Cerebellar nuclear complex (tissue), 1 donor: ENCODE results near the gene PCDHGB2.
"Not testable (repeated sequence)": the region's sequence is repeated elsewhere in the genome, so short reads cannot be mapped to it uniquely, and the experiment has no call there.

Experiments used
- DNase-seq, 2 experiments: peaks; one replicate each; lab custom pipeline; 2025; lab: John Stamatoyannopoulos, UW

Gene PCDHGB2

DNA sequence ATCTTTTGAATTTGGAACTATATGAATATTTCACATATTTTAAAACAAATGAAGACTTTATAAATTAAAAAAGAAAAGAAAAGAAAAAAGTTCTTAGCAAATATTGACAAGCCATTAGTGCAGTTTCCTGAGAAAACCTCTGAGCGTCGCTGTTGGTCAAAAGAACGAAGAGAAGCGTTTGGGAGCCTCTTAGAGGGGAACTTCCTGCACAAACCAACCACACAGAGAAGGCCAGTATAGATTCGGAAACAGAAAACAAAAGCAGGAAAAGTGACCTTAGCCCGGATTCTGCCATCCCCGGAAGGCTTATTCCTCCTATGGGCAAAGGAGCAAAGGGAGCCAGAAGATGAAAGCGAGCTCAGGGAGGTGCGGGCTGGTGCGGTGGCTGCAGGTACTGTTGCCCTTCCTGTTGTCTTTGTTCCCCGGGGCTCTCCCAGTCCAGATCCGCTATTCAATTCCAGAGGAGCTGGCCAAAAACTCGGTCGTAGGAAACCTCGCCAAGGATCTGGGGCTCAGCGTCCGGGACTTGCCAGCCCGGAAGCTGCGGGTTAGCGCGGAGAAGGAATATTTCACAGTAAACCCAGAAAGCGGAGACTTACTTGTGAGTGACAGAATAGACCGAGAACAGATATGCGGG lies at the start of gene PCDHGB2:
PCDHGB2 (plus strand) TSS at position 205 of the 637 bp plus-strand sequence; CDS start at position 347, 142 bp downstream.
- DNase-seq = no peak

DNA sequence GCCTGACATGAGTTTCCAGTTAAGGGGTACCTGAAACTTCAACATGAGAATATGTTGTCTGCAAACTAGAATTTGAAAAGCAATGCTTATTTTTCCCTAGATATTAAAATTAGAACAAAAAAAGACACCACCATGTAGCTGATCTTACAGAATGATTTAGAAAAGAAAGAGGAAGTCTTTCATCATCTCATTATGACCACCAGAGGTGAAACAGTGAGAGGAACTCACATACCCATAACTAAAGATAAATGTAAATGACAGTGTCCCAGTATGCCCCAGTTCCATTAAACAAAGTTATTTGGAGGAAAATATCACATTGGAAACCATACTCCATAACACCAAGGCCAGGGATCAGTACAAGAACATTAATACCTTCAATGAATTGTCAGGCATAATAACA lies 46.1 kb upstream of the PCDHGB2 start:
- DNase-seq = no peak

DNA sequence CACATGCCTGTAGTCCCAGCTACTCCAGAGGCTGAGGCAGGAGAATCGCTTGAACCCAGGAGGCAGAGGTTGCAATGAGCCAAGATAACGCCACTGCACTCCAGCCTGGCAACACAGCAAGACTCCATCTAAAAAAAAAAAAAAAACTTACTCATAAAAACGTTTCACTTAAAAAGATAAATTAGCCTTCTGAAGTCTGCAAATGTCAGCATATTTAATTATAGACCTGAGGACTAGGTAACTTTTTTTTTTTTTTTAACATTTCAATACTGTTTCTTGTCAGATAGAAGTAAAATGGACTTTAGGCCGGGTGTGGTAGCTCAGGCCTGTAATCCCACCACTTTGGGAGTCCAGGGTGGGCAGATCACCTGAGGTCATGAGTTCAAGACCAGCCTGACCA lies 42.8 kb upstream of the PCDHGB2 start:
- not testable (repeated sequence) for DNase-seq

DNA sequence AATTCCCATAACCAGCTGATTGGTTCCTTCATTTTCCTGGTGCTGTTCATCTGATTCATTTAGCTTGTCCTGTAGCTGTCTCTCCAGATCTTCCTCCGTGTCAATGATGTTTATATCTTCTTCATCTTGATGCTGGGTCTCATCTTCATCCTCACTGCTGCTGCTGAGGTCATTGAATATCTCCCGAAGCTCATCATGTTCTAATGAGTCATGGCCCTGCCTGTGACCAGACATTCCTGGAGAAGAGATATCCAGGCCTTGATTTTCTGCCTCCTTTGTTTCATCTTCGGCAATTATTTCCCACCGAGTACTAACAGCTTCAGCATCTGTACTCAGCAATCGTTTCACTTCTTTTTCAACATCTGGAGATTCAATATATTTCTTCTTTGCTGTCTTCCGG lies 40.6 kb upstream of the PCDHGB2 start:
- DNase-seq = no peak

DNA sequence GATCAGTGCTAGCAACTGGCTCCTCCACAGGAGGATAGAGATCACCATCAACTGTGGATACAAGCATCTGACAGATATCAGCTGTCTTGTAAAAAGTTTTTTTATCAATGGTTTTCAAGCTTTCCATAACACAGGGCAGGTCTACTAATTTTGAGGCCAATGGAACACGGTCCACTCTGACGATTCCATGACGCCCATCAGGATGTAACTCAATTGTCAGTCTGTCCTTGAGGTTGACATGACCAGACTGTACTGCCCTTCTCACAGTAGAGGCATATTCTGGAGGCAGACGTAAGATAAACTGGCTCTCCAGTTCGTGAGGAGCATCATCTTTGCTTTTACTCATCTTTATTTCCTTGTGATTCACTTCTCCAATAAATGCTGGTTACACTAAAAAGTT lies 40.1 kb upstream of the PCDHGB2 start:
- DNase-seq = no peak

DNA sequence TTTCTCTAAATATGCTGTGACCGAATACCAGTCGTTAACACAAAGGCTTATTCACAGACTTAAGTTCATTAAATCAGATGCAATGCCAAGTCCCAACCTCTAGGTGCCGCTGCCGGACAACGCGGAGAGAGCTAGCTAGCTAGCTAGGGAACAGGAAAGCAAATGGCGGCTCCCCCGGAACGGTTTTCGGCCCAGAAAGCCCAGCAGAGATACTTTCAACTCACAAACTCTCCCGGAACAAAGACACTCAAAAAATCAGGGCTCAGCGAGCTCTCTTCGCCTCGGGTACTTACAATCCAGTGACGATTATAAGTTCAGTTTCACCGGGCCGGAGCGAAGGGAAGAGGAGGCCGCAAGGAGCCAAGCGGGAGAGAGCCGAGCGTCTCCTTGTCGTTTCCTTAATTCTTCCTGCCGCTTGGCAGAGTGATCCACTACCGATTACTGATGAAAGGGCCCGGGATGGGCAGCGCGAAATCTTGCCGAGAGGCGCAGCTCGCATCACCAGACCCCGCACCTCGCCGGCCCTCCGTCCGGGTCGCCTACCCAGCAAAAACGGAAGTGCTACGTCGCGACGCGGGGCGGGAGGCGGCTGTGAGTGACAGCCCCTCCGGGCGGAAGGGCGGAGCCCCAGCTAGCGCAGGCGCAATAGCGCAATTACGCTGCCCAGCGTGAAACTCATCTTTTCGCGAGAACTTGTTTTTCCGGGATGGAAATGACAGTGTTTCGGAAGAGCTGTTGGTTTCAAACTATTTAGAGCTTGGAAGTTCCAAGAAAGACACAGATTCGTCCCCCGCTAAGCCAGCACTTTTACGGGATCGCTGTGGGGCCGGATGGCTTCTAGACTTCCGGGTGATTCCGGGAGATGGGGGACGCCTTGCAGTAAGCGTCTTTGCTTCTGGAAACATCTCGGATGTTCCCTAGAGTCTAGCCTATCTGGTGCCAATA lies 39.3 kb upstream of the PCDHGB2 start, which contains the start of gene TAF7:
TAF7 (minus strand) TSS at position 560 of the 945 bp plus-strand sequence. CDS start 740 bp downstream, outside the sequence.
- DNase-seq = peak; percentile 13 to 51

DNA sequence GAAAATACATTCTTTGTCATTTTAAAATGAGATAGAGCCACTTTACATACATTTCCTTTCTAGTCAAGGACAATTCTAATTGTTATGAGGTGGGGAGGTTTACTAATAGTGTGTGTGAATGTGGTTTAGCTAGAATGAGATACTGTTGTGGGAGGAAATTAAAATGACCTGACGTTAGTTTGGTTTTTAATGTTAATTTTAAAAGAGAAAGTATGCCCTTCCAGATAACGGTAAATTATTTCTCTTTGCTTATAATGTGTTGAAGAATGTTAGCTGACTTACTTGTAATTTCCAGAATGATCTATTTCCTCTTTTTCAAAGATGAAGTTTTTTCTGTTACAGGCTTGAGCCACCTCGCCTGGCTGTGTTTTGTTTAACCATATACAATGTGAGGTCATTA lies 37.5 kb upstream of the PCDHGB2 start:
- DNase-seq = no peak

DNA sequence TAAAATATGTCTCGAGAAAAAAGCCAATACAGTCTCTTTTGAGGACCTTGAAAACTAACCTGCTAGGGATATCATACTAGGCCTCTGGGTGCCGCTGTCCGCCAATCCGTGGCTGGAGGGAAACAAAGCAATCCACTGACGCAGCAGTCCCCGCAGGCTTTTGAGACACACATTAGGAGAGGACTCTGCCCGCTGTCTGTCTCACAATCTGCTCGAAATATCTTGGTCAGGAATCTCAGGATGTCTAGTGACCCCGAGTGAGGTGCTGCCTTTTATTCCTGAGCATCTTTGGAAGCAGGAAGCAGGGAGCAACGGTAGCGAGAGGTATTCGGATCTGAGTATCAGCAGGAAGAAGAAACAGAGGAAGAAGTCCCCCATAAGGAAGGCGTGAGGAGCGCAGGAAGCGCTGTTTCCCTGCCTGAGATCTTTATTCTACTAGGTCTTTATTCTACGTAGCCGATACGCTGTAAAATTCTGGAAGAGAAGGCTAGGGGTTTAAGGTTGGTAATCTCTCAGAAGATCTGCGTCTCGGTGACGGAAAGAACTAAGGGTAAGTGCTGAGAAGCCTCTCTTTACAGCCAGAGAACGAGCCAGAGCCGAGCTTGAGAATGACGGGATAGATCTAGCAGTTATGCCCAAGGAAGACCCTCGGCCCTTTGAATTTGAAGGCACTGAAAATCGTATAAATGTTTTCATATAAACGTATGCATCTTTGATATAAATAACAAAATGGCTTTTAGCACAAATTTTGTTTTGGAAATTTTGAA lies 33.5 kb upstream of the PCDHGB2 start:
- DNase-seq = peak in 1 of 2 experiments; percentile 48

DNA sequence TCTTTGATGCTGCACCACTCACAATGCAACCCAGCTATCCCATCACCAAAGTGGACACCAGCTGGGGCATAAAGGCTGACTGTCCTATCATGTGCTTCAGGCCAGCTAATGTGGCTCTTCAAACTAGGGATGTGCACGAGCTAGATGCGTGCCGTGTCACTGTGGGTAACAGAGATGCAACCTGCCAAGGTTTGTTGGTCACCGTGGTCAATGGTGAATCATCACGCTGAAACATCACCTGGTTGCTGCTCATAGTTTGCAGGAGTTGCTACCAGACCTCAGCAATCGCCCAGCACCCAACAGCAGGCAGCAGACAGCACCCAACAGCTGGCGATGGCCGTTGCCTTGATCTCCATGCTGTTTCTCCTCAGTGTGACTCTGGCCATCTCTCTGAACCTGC lies 31.6 kb upstream of the PCDHGB2 start:
- DNase-seq = no peak

DNA sequence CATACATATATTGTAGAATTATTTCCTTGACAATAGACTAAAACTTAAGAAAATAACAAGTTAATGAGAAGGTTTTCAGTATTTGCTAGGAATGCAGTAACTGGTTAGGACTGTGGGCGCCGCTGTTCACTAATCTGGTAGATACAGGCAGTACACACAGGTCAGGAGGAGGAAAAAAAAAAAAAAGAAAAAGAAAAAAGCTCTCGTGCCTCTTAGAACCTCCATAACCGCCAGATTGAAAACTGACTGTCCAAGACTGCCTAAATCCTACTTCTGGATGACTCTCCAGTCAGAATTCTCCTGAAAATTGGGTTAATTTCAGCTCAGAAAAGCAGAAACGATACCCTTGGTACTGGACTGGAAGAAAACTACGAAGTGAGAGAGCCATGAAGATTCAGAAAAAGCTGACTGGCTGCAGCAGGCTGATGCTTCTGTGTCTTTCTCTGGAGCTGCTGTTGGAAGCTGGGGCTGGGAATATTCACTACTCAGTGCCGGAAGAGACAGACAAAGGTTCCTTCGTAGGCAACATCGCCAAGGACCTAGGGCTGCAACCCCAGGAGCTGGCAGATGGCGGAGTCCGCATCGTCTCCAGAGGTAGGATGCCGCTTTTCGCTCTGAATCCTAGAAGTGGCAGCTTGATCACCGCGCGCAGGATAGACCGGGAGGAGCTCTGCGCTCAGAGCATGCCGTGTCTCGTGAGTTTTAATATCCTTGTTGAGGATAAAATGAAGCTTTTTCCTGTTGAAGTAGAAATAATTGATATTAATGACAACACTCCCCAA lies 29.3 kb upstream of the PCDHGB2 start, which contains the start of gene PCDHGA1:
PCDHGA1 (plus strand) TSS at position 216 of the 782 bp plus-strand sequence.
- DNase-seq = no peak

DNA sequence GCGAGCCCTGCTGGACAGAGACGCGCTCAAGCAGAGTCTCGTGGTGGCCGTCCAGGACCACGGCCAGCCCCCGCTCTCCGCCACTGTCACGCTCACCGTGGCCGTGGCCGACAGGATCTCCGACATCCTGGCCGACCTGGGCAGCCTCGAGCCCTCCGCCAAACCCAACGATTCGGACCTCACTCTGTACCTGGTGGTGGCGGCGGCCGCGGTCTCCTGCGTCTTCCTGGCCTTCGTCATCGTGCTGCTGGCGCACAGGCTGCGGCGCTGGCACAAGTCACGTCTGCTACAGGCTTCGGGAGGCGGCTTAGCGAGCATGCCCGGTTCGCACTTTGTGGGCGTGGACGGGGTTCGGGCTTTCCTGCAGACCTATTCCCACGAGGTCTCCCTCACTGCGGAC lies 27.2 kb upstream of the PCDHGB2 start:
- DNase-seq = not testable (repeated sequence)

DNA sequence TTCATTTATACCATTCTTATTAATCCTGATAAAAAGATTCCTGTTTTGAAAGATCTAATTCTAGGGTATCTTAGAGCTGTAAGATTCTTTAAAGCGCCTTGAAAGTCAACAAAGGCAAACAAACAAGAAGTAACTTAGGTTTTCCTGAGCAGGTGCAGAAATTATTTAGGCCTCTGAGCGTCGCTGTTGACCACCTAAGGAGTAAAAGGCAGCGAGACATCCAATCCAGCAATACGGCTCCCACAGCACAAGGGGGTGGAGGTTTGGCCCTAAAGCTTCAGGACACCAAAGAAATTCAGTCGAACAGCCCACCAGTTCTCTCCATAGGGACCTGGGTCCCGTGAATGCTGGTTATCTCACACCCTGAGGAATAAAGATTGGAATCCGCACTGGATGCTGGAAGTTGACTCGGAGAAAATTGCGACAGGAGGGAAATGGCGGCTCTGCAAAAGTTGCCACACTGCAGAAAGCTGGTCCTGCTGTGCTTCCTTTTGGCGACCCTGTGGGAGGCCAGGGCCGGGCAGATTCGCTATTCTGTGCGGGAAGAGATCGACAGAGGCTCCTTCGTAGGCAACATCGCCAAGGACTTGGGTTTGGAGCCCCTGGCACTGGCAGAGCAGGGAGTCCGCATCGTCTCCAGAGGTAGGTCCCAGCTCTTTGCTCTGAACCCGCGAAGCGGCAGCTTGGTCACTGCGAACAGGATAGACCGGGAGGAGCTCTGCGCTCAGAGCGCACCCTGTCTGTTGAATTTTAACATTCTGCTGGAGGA lies 21.1 kb upstream of the PCDHGB2 start, which contains the start of gene PCDHGA2:
PCDHGA2 (plus strand) TSS at position 223 of the 769 bp plus-strand sequence.
- no peak for DNase-seq

DNA sequence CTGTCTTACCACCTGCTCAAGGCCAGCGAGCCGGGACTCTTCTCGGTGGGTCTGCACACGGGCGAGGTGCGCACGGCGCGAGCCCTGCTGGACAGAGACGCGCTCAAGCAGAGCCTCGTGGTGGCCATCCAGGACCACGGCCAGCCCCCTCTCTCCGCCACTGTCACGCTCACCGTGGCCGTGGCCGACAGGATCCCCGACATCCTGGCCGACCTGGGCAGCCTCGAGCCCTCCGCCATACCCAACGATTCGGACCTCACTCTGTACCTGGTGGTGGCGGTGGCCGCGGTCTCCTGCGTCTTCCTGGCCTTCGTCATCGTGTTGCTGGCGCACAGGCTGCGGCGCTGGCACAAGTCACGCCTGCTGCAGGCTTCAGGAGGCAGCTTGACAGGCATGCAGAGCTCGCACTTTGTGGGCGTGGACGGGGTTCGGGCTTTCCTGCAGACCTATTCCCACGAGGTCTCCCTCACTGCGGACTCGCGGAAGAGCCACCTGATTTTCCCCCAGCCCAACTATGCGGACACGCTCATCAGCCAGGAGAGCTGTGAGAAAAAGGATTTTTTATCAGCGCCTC lies 18.9 kb upstream of the PCDHGB2 start:
- not testable (repeated sequence) for DNase-seq

DNA sequence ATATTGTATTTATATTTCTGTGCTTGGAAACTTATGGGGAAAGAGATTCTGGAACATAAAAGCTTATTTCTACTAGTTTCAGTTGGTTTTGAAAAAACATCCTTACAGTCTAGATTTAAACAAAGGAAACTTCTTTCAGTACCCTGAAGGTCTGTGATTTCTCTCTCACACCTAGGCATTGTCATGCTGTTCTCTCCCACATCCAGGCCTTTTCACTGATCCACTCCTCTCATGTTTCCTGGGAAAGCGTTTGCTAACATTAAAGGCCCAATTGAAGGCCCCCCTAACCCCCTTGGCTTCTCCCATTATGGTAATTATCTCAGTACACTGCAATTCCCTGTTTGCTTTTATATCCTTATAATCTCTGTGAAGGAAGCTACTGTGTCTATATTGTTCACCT lies 17.0 kb upstream of the PCDHGB2 start:
- DNase-seq = no peak

DNA sequence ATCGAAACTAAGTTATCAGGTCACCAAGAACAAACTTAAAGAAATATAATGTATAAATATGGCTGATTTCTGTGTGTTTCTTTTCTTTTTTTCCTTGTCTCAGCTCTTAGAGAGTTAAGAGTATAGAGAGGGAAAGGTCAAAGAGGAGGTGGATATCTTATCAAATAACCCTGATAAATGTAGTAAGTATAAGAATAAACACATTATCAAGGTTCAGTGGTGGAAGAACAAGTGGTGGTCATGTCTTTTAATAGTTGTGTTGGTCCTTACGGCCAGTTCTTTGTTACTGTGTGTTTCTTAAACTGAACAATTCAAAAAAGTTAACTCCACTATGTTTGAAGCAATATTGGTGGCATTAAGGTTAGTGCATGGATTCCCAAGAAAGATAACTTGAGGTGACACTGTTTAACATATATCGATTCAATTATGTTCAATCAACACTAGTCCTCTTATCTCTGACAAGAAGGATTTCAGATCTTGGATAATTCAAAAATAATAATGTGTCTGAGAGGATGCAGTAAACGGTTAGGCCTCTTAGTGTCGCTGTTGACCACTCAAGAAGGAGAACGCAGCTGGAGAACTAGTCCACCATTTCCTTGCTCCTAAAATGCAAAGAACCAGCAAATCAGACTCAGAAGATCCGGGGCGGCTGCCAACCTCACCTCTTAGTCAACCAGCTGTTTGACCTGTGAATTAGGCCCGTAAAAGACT lies 16.4 kb upstream of the PCDHGB2 start, which contains the start of gene PCDHGA3:
PCDHGA3 (plus strand) TSS at position 588 of the 711 bp plus-strand sequence. CDS start 205 bp downstream, outside the sequence.
- no peak for DNase-seq

DNA sequence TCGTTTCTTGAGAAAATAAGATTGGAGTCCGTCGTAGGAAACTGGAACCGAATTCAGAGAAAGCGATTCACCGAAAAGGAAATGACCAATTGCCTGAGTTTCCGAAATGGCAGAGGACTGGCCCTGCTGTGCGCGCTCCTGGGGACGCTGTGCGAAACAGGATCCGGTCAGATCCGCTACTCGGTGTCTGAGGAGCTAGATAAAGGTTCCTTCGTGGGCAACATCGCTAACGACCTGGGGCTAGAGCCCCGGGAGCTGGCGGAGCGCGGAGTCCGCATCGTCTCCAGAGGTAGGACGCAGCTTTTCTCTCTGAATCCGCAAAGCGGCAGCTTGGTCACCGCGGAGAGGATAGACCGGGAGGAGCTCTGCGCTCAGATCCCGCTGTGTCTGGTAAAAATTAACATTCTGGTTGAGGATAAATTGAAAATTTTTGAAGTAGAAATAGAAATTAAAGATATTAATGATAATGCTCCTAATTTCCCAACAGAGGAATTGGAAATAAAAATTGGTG lies 15.8 kb upstream of the PCDHGB2 start:
- no peak for DNase-seq

DNA sequence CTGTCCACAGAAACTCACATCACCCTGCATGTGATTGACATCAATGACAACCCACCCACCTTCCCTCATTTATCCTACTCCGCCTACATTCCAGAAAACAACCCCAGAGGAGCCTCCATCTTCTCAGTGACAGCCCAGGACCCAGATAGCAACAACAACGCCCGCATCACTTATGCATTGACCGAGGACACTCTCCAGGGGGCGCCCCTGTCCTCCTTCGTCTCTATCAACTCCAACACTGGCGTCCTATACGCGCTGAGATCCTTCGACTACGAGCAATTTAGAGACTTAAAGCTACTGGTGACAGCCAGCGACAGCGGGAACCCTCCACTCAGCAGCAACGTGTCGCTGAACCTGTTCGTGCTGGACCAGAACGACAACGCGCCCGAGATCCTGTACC lies 14.5 kb upstream of the PCDHGB2 start:
- DNase-seq = no peak

DNA sequence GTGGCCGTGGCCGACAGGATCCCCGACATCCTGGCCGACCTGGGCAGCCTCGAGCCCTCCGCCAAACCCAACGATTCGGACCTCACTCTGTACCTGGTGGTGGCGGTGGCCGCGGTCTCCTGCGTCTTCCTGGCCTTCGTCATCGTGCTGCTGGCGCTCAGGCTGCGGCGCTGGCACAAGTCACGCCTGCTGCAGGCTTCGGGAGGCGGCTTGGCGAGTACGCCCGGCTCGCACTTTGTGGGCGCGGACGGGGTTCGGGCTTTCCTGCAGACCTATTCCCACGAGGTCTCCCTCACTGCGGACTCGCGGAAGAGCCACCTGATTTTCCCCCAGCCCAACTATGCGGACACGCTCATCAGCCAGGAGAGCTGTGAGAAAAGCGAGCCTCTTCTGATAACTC lies 13.8 kb upstream of the PCDHGB2 start:
- not testable (repeated sequence) for DNase-seq
